Thoracic aorta (tissue), 2 donors: ENCODE measurements around the gene PLEKHD1. TPM values are rescaled to one million over a fixed set of nuclear protein-coding genes. Genes with fewer than 3 reads are reported as not detected.
A peak's percentile ranks its signal among the peaks of the same experiment; 100 is the strongest.

Experiments
- ATAC-seq: fragments of 150-250 bp; one replicate; pipeline ENCODE4 v1.8.0; 2017; ENCODE audit warnings: low read depth; ENCODE audit not compliant: insufficient number of reproducible peaks, low FRiP score
- DNase-seq: peaks from one replicate; pipeline ENCODE4 v3.0.0-alpha.2; 2020; ENCODE audit warnings: low spot score
- H3K27ac ChIP-seq, 2 donors: fragments of 200-600 bp; sonication (generic); 1 replicate in 1 of 2; 2 replicates in 1 of 2; pipeline ENCODE4 v1.5.1; 2016; ENCODE audit warnings: mild to moderate bottlenecking in 2 of 2, moderate library complexity in 2 of 2
- H3K27me3 ChIP-seq: fragments of 200-600 bp; sonication (generic); replicated peaks from 2 replicates; pipeline ENCODE4 v1.6.0; 2016; ENCODE audit warnings: mild to moderate bottlenecking; ENCODE audit not compliant: insufficient read depth
- H3K36me3 ChIP-seq: fragments of 200-600 bp; sonication (generic); one replicate; pipeline ENCODE4 v1.5.1; 2016
- H3K4me1 ChIP-seq, 2 donors: fragments of 200-600 bp; sonication (generic); 1 replicate in 1 of 2; 2 replicates in 1 of 2; pipeline versions ENCODE4 v1.5.1 to v1.6.0; 2016; ENCODE audit warnings: low read depth in 2 of 2, mild to moderate bottlenecking in 1 of 2; ENCODE audit not compliant: control insufficient read depth in 1 of 2
- H3K4me3 ChIP-seq: fragments of 200-600 bp; sonication (generic); 2 replicates; pipeline ENCODE4 v1.5.1; 2016; ENCODE audit warnings: mild to moderate bottlenecking
- H3K9me3 ChIP-seq: fragments of 200-600 bp; sonication (generic); 2 replicates; pipeline ENCODE4 v1.5.1; 2016
- total RNA-seq, 2 donors: library from RNA; depleted of rRNA; stranded (reverse); fragments of >200 nt; gene quantifications; one replicate each; pipeline versions ENCODE4 v1.1.0 to v1.2.3, GENCODE V29; 2016
- TF ChIP-seq, protein P1 (sequence below): fragments of 200-600 bp; sonication (generic); IDR thresholded peaks from one replicate; pipeline ENCODE4 v1.5.1; 2019; ENCODE audit warnings: antibody characterized with exemption

Gene PLEKHD1
- total RNA-seq, 2 donors from 2014 or later = 0.14 to 0.49 TPM

DNA sequence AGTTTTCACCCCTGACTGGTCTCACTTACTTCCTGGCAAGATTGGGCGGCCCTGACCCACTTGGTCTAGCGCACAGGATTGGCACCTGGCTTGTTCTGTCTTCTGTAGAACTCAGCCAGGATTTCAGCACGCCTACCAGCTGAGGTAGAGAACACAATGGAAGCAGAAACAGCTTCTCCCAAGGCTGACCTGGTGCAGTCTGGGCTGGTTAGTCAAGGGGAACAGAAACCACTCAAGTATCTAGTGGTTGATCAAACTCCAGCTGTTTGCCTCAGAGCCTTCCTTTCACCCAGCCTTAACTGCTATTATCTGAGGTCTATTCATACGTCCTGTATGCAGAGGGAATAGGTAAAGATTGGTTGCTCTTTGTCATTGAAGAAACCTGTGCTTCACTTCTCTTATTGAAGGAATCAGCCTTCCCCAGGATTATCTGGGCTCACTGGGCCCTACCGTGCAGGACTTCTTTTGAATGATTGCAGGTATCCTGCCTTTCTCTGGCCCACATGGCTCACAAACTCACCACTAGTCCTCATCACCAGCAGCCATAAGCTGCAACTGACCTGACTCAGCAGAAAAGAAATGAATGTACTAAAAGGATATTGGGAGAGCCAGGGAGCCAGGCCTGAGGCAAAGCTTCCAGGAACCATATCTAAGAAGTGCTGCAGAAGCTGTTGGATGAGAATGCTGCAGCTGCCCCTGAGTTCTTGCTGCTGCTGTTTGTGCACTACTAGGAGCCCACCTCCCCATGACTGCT, 2.5 kb upstream of the PLEKHD1 start:
- H3K27ac ChIP-seq = no peak overlapping the region
- H3K4me1 ChIP-seq = peaks cover 15 to 17% of the 10 kb centered on the region in 2 donors
- H3K27me3 ChIP-seq = peaks cover 8% of the 10 kb centered on the region
- H3K9me3 ChIP-seq = no peaks in the 10 kb centered on the region
- no peaks in the 10 kb centered on the region for H3K36me3 ChIP-seq
- TF ChIP-seq, protein P1, sequence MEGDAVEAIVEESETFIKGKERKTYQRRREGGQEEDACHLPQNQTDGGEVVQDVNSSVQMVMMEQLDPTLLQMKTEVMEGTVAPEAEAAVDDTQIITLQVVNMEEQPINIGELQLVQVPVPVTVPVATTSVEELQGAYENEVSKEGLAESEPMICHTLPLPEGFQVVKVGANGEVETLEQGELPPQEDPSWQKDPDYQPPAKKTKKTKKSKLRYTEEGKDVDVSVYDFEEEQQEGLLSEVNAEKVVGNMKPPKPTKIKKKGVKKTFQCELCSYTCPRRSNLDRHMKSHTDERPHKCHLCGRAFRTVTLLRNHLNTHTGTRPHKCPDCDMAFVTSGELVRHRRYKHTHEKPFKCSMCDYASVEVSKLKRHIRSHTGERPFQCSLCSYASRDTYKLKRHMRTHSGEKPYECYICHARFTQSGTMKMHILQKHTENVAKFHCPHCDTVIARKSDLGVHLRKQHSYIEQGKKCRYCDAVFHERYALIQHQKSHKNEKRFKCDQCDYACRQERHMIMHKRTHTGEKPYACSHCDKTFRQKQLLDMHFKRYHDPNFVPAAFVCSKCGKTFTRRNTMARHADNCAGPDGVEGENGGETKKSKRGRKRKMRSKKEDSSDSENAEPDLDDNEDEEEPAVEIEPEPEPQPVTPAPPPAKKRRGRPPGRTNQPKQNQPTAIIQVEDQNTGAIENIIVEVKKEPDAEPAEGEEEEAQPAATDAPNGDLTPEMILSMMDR = no peak
- ATAC-seq (no peak), DNase-seq (no peak)
- H3K4me3 ChIP-seq = no peak overlapping the region

DNA sequence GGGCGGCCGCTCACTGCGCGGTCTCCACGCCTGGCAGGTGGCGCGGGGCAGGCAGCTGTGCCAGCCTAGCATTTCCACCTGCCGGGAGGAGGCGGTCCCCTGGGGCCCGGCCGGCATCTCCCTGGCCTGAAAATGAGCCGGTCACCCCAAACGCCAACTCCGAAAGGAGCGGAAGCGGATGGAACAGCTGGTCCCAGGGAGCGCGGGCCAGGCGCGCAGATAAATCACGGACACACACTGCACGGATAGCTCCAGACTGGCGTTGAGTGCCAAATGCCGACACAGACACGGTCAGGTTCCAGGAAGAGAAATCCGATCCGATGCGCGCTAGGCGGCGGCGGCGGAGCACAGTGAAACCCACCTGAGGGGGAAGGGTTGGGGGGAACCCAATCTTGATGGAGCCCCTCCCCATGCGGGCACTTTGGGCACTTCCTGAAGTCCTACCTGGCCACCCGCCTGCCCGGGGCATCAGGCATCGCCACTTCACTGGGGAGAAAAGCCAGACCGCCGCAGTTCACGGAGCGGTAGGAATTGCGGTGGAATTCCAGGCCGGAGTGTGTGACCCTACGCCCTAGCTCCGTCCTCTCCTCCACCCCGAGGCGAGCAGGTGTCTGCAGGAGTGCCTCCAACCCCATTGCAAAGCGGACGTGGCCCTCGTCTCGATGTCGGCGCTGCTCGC, 624 bp upstream of the PLEKHD1 start:
- Histone ChIP-seq H3K27ac (no peak overlapping the region), H3K27me3 (peaks cover 8% of the 10 kb centered on the region), H3K4me1 (peaks cover 15 to 17% of the 10 kb centered on the region in 2 donors), H3K4me3 (peak overlapping the region; percentile 58), H3K9me3 (no peaks in the 10 kb centered on the region), H3K36me3 (no peaks in the 10 kb centered on the region)
- no peak for ATAC-seq
- no peak for DNase-seq
- TF ChIP-seq, protein P1 = no peak

DNA sequence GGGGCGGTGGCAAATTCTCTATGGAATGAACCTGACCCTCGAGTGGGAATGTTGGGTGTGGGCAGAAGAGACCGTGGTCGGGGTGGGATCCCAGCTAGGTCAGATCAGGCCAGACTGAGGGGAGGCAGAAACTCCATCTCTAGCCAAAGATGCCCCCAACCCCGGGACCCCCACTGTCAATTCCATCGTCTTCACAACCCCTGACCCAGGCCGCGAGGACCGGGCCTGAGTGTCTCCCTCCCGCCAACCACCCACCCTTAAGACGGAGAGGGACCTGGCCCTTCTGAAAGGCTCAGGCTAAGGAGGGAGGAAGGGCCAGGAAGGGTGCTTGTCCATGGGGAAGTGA, 760 bp downstream of the PLEKHD1 start:
- H3K4me1 ChIP-seq = peaks cover 15 to 17% of the 10 kb centered on the region in 2 donors
- no peak overlapping the region for H3K4me3 ChIP-seq
- H3K9me3 ChIP-seq = no peaks in the 10 kb centered on the region
- no peak overlapping the region for H3K27ac ChIP-seq
- peaks cover 8% of the 10 kb centered on the region for H3K27me3 ChIP-seq
- DNase-seq (no peak), ATAC-seq (no peak)
- TF ChIP-seq, protein P1 = no peak
- H3K36me3 ChIP-seq = no peaks in the 10 kb centered on the region

DNA sequence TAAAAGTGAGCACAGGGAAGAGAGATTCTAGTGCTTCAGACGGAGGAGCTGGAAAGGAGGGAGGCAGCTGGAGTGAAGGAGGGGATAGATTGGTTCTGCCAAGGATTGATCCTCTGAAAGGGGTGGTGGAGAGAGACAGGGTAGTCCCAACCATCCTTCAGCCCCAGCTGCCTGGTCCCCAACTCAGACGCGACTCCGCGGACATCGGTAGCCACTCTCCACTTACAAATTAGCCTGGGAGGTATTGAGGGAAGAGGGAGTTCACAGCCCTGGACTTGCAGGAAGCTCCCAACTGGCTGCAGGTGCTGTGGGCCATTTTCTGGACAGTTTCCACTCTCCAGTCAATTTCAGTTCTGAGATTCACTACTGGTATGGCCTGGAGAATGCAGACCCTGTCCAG, 1.2 kb downstream of the PLEKHD1 start:
- Histone ChIP-seq H3K36me3 (no peaks in the 10 kb centered on the region), H3K27ac (no peak overlapping the region), H3K4me1 (peaks cover 15 to 17% of the 10 kb centered on the region in 2 donors), H3K27me3 (peaks cover 8% of the 10 kb centered on the region), H3K9me3 (no peaks in the 10 kb centered on the region), H3K4me3 (no peak overlapping the region)
- ATAC-seq (no peak), DNase-seq (no peak)
- TF ChIP-seq, protein P1 = no peak

DNA sequence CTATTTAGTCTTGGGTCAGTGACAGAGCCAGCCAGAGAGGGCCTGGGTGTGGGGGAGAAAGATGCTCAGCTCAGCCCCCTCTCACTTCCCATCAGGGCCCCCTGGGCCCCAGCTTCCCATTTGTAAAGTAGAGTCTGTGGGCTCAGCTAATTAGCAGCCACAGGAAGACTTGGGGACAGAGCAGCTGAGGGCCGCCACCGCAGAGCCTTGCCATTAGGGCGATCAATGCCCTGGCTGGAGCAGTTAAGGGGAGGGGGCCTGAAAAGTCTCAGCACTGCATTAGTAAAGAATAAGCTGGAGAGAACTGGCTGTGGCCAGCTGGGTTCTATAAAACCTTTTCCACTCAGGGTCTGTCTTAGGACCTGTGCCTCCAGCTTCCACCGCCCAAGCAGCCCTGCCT, 2.7 kb downstream of the PLEKHD1 start:
- H3K27ac ChIP-seq = no peak overlapping the region
- TF ChIP-seq, protein P1 = no peak
- no peak overlapping the region for H3K4me3 ChIP-seq
- H3K36me3 ChIP-seq = no peaks in the 10 kb centered on the region
- H3K27me3 ChIP-seq = peaks cover 8% of the 10 kb centered on the region
- DNase-seq (no peak), ATAC-seq (no peak)
- H3K4me1 ChIP-seq = peaks cover 15 to 17% of the 10 kb centered on the region in 2 donors
- no peaks in the 10 kb centered on the region for H3K9me3 ChIP-seq
